GM23248 (cell line): ENCODE results near the gene RALGDS. TPM values are rescaled to one million over a fixed set of nuclear protein-coding genes. Genes with fewer than 3 reads are reported as not detected.
"Not testable (repeated sequence)": the region's sequence is repeated elsewhere in the genome, so short reads cannot be mapped to it uniquely, and the experiment has no call there.

Experiments used
- DNase-seq: peaks from one replicate; pipeline ENCODE4 v3.0.0-alpha.2; 2015
- H2AFZ ChIP-seq: fragments of 200-600 bp; sonication (generic); 2 replicates; pipeline ENCODE4 v1.6.1; 2016; ENCODE audit warnings: antibody characterized with exemption
- H3F3A ChIP-seq: fragments of 200-600 bp; sonication (generic); 2 replicates; pipeline ENCODE4 v1.6.1; 2016; ENCODE audit warnings: mild to moderate bottlenecking, antibody characterized with exemption, mixed run types; ENCODE audit not compliant: insufficient read depth
- H3K27ac ChIP-seq: fragments of 200-600 bp; sonication (generic); 2 replicates; pipeline ENCODE4 v1.5.1; 2016; ENCODE audit warnings: mild to moderate bottlenecking
- H3K27me3 ChIP-seq: fragments of 200-600 bp; sonication (generic); replicated peaks from 2 replicates; pipeline ENCODE4 v1.6.1; 2016; ENCODE audit warnings: mild to moderate bottlenecking; ENCODE audit not compliant: insufficient read depth
- H3K36me3 ChIP-seq: fragments of 200-600 bp; sonication (generic); 2 replicates; pipeline ENCODE4 v1.6.1; 2016; ENCODE audit warnings: low read depth, mild to moderate bottlenecking
- H3K4me1 ChIP-seq: fragments of 200-600 bp; sonication (generic); 2 replicates; pipeline ENCODE4 v1.6.1; 2016; ENCODE audit warnings: mild to moderate bottlenecking; ENCODE audit not compliant: insufficient read depth
- H3K4me2 ChIP-seq: fragments of 200-600 bp; sonication (generic); one replicate; pipeline ENCODE4 v1.6.1; 2016; ENCODE audit warnings: mild to moderate bottlenecking; ENCODE audit not compliant: unreplicated experiment
- H3K4me3 ChIP-seq: fragments of 200-600 bp; sonication (generic); 2 replicates; pipeline ENCODE4 v1.5.1; 2016; ENCODE audit warnings: mild to moderate bottlenecking
- H3K79me2 ChIP-seq: fragments of 200-600 bp; sonication (generic); 2 replicates; pipeline ENCODE4 v1.6.1; 2016; ENCODE audit warnings: mild to moderate bottlenecking; ENCODE audit not compliant: insufficient read depth
- H3K9ac ChIP-seq: fragments of 200-600 bp; sonication (generic); 2 replicates; pipeline ENCODE4 v1.6.1; 2016; ENCODE audit warnings: mild to moderate bottlenecking
- H3K9me2 ChIP-seq: fragments of 200-600 bp; sonication (generic); 2 replicates; pipeline ENCODE4 v1.6.1; 2016; ENCODE audit warnings: mixed run types, mild to moderate bottlenecking, moderate library complexity; ENCODE audit not compliant: insufficient read depth
- H3K9me3 ChIP-seq: fragments of 200-600 bp; sonication (generic); one replicate; pipeline ENCODE4 v1.6.1; 2017; ENCODE audit warnings: low read depth
- H4K20me1 ChIP-seq: fragments of 200-600 bp; sonication (generic); 2 replicates; pipeline ENCODE4 v1.6.0; 2016; ENCODE audit not compliant: insufficient read depth
- EZH2 ChIP-seq: fragments of 200-600 bp; sonication (generic); IDR thresholded peaks from 2 replicates; pipeline ENCODE4 v1.6.1; 2018; ENCODE audit warnings: antibody characterized with exemption, mild to moderate bottlenecking; ENCODE audit not compliant: insufficient read depth, poor library complexity, severe bottlenecking
- EZH2phosphoT487 ChIP-seq: fragments of 200-600 bp; sonication (generic); IDR thresholded peaks from 2 replicates; pipeline ENCODE4 v1.6.1; 2018; ENCODE audit warnings: antibody characterized with exemption, moderate library complexity, mild to moderate bottlenecking, low read depth; ENCODE audit not compliant: insufficient read depth
- WGBS, 2 experiments: methylation state at CpG; one replicate each; pipeline ENCODE4 v1.1.6; 2015 to 2017; ENCODE audit warnings: low lambda C conversion rate in 2 of 2, low coverage in 1 of 2; ENCODE audit errors: missing lambda C conversion rate in 2 of 2; 5-methylcytosine and 5-hydroxymethylcytosine counted together
- in situ Hi-C: fragments of 300-500 bp; cut with MboI; formaldehyde crosslinking; loops from 2 replicates; pipeline ENCODE4 v1.15.0; 2020
- polyA plus RNA-seq: library from polyadenylated mRNA; unstranded; fragments of >200 nt; fragmentation: Nextera tagmentation; extraction: Ambion mirVana; gene quantifications from 2 replicates; pipeline ENCODE4 v1.2.1, GENCODE V29; 2016
- total RNA-seq: library from RNA; depleted of rRNA; stranded (reverse); fragments of >200 nt; shearing (Covaris generic); gene quantifications from 2 replicates; pipeline ENCODE4 v1.2.3, GENCODE V29; 2014

The RALGDS gene
- total and polyA plus RNA-seq, 2 experiments from 2014 or later, result 8.9 to 21.7 TPM

- Histone ChIP-seq H3K36me3 (peaks cover 25% of the 10 kb centered on the region), H3K9me2 (no peaks in the 10 kb centered on the region), H3K9ac (no peak overlapping the region), H3F3A (no peaks in the 10 kb centered on the region), H3K27me3 (no peaks in the 10 kb centered on the region), H3K4me3 (no peak overlapping the region), H4K20me1 (no peaks in the 10 kb centered on the region), H3K9me3 (no peaks in the 10 kb centered on the region), H3K27ac (no peak overlapping the region), H3K4me1 (no peaks in the 10 kb centered on the region), H3K79me2 (no peaks in the 10 kb centered on the region), H2AFZ (no peak overlapping the region), H3K4me2 (no peak overlapping the region)
- DNase-seq, result no peak
- TF ChIP-seq EZH2phosphoT487 (no peak), EZH2 (no peak)
- 88 to 89% methylated on average over 16 of the region's 16 CpGs for WGBS, 2 experiments
- in situ Hi-C loops, result no loop called here
These were observed 22.8 kb downstream of the RALGDS start for GRCh38 chr9:133098104-133098754.

DNA sequence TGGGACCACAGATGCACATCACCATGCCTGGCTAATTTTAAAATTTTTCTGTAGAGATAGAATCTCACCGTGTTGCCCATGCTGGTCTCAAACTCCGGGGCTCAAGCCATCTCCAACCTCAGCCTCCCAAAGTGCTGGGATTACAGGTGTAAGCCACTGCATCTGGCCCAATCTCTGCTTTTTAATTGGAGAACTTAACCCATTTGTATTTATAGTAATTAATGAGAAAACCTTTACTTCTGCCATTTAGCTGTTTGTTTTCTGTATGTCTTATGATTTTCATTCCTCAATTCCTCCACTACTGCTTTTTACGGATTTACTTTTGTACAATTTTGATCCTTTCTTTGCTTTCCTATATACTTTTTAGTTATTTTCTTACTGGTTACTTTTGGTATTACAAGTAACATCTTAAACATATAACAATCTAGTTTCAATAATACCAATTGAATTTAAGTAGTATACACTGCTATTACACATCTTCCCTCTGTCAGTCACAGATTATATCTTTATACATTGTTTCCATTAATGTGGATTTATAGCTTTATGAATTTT, 26.1 kb downstream of the RALGDS start:
- Histone ChIP-seq H3K79me2 (no peaks in the 10 kb centered on the region), H4K20me1 (no peaks in the 10 kb centered on the region), H3F3A (0 out of 2 replicates have a peak, but pooled peaks cover 5% of the 10 kb centered on the region), H3K27ac (no peak overlapping the region), H3K4me3 (no peak overlapping the region), H2AFZ (no peak overlapping the region), H3K4me1 (no peaks in the 10 kb centered on the region), H3K9me2 (no peaks in the 10 kb centered on the region), H3K27me3 (no peaks in the 10 kb centered on the region), H3K36me3 (peaks cover 16% of the 10 kb centered on the region), H3K9ac (no peak overlapping the region), H3K4me2 (no peak overlapping the region), H3K9me3 (no peaks in the 10 kb centered on the region)
- WGBS, 2 experiments, result 96 to 98% methylated on average over 3 of the region's 3 CpGs
- in situ Hi-C loops, result no loop called here
- no peak for DNase-seq
- TF ChIP-seq EZH2phosphoT487 (no peak), EZH2 (no peak)

DNA sequence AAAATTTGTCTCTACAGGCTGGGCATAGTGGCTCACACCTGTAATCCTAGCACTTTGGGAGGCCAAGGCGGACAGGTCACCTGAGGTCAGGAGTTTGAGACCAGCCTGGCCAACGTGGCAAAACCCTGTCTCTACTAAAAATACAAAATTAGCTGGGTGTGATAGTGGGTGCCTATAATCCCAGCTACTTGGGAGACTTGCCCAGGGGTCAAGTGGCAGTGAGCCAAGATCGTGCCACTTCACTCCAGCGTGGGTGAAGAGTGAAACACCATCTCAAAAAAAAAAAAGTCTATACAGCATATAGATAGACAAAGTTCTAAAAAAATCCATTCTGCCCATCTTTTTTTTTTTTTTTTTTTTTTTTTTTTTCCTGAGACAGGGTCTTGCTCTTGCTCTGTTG, 26.7 kb downstream of the RALGDS start:
- H3K4me2 ChIP-seq, H3K79me2 ChIP-seq, H3K9me2 ChIP-seq, H3K27ac ChIP-seq, H3K4me3 ChIP-seq, H3K4me1 ChIP-seq, DNase-seq, in situ Hi-C loops, H3K9ac ChIP-seq, H3K9me3 ChIP-seq, H3F3A ChIP-seq, H4K20me1 ChIP-seq, H3K27me3 ChIP-seq, H2AFZ ChIP-seq: not testable (repeated sequence)
- 93% methylated on average over 4 of the region's 4 CpGs for WGBS, 2 experiments
- H3K36me3 ChIP-seq, result peaks cover 16% of the 10 kb centered on the region

DNA sequence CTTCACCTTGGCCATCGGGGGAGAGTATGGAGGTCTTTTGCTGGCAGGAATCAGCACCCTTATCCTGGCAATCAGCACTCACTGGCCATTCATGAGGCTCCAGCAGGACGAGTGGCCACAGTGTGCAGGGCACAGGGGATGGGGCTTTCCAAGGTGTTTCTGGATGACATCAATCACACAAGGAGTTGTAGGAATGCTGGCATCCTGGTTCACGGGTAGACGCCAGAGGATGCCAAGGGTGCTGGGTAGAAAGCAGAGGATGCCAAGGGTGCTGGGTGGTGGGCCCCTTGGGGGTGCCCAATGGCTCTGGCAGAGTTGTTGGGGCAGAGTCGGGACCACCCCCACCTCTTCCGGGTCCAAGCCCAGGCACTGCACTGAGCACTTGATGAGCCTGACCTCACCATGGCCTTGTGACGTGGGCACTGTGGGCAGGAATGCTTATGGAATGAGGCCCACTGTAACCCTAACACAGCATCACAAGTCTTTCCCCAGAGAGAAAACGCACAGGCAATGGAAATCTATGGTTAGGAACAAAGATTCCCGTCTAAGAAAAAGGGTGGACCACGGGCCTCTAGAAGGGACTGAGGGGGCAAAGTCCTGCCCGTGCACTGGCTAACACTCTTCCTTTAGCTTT, 30.2 kb downstream of the RALGDS start:
- H4K20me1 ChIP-seq, result no peaks in the 10 kb centered on the region
- H3K27me3 ChIP-seq, result no peaks in the 10 kb centered on the region
- no peaks in the 10 kb centered on the region for H3K4me1 ChIP-seq
- no peaks in the 10 kb centered on the region for H3K79me2 ChIP-seq
- in situ Hi-C loops, result no loop called here
- 0 out of 2 replicates have a peak, but pooled peaks cover 1% of the 10 kb centered on the region for H3K36me3 ChIP-seq
- TF ChIP-seq EZH2, result no peak
- no peak for TF ChIP-seq EZH2phosphoT487
- H3K9me3 ChIP-seq, result no peaks in the 10 kb centered on the region
- no peak overlapping the region for H2AFZ ChIP-seq
- 0 out of 2 replicates have a peak, but pooled peaks cover 5% of the 10 kb centered on the region for H3F3A ChIP-seq
- no peak overlapping the region for H3K9ac ChIP-seq
- no peak overlapping the region for H3K27ac ChIP-seq
- 73 to 82% methylated on average over 11 of the region's 11 CpGs for WGBS, 2 experiments
- H3K9me2 ChIP-seq, result no peaks in the 10 kb centered on the region
- H3K4me2 ChIP-seq, result no peak overlapping the region
- H3K4me3 ChIP-seq, result no peak overlapping the region
- DNase-seq, result no peak
